Esophagus muscularis mucosa (tissue), 4 donors: ENCODE measurements around the gene PPP1R3C. TPM values are rescaled to one million over a fixed set of nuclear protein-coding genes. Genes with fewer than 3 reads are reported as not detected.

ENCODE experiments used
- DNase-seq: peaks from one replicate; pipeline ENCODE4 v3.0.0-alpha.2; 2017; ENCODE audit errors: extremely low spot score
- H3K27ac ChIP-seq, 4 donors: fragments of 200-600 bp; sonication (generic); replicated peaks in 1 of 4; 1 replicate in 3 of 4; 2 replicates in 1 of 4; pipeline ENCODE4 v1.5.1; 2016 to 2019; ENCODE audit warnings: mild to moderate bottlenecking in 1 of 4
- H3K27me3 ChIP-seq, 4 donors: fragments of 200-600 bp; sonication (generic); one replicate each; pipeline versions ENCODE4 v1.5.1 to v1.6.0; 2016 to 2019
- H3K36me3 ChIP-seq, 4 donors: fragments of 200-600 bp; sonication (generic); one replicate each; pipeline ENCODE4 v1.5.1; 2016 to 2019
- H3K4me1 ChIP-seq, 4 donors: fragments of 200-600 bp; sonication (generic); one replicate each; pipeline ENCODE4 v1.5.1; 2016 to 2019
- H3K4me3 ChIP-seq, 4 donors: fragments of 200-600 bp; sonication (generic); 1 replicate in 2 of 4; 2 replicates in 2 of 4; pipeline ENCODE4 v1.5.1; 2016 to 2019; ENCODE audit warnings: mild to moderate bottlenecking in 4 of 4, moderate library complexity in 1 of 4
- H3K9me3 ChIP-seq, 4 donors: fragments of 200-600 bp; sonication (generic); 1 replicate in 3 of 4; 2 replicates in 1 of 4; pipeline ENCODE4 v1.5.1; 2016 to 2019
- CTCF ChIP-seq, 3 experiments: fragments of 200-600 bp in 2 of 3; fragments of 450-650 bp in 1 of 3; sonication (generic) in 2 of 3; IDR thresholded peaks; one replicate each; pipeline ENCODE4 v1.5.1; 2017 to 2019; ENCODE audit warnings: antibody characterized with exemption in 3 of 3, mild to moderate bottlenecking in 2 of 3, moderate library complexity in 1 of 3
- EP300 ChIP-seq: sonication (generic); formaldehyde crosslinking; IDR thresholded peaks from one replicate; pipeline ENCODE4 v1.6.1; 2017; ENCODE audit warnings: antibody characterized with exemption
- POLR2A ChIP-seq: fragments of 450-650 bp; IDR thresholded peaks from one replicate; pipeline ENCODE4 v1.6.1; 2017; ENCODE audit warnings: antibody characterized with exemption, moderate library complexity, mild to moderate bottlenecking, low read depth
- POLR2AphosphoS5 ChIP-seq, 2 donors: sonication (generic); formaldehyde crosslinking; IDR thresholded peaks; one replicate each; pipeline ENCODE4 v1.6.1; 2017; ENCODE audit warnings: antibody characterized with exemption in 2 of 2
- WGBS: methylation state at CpG from one replicate; pipeline ENCODE4 v1.1.5; 2018; 5-methylcytosine and 5-hydroxymethylcytosine counted together
- intact Hi-C: fragments of 100-400 bp; cut with DNase I; formaldehyde crosslinking; loops from one replicate; pipeline ENCODE4 v1.15.1; 2023
- total RNA-seq, 4 donors: library from RNA; depleted of rRNA; stranded (reverse); fragments of >200 nt; gene quantifications; one replicate each; pipeline versions ENCODE4 v1.1.0 to v1.2.1, GENCODE V29; 2016

PPP1R3C gene
- total RNA-seq, 4 donors from 2014 or later: 46.7 to 111 (median 87.8) TPM

- peaks cover 4 to 26% (median 7%) of the 10 kb centered on the region in 4 donors for H3K36me3 ChIP-seq
- no peaks in the 10 kb centered on the region for H3K27me3 ChIP-seq
- no peak for DNase-seq
- H3K4me3 ChIP-seq: no peak overlapping the region
- peaks cover 0 to 12% (median 0%) of the 10 kb centered on the region in 4 donors for H3K9me3 ChIP-seq
- TF ChIP-seq EP300 (no peak), CTCF (IDR thresholded peaks at IDR 0.05) (no peak), POLR2A (no peak), POLR2AphosphoS5 (IDR thresholded peaks at IDR 0.05) (peak in 1 of 2 donors; percentile 20)
- H3K27ac ChIP-seq: peak overlapping the region in 1 of 4 donors; percentile 11
- 54% methylated on average over 1 of the region's 1 CpG for WGBS
- intact Hi-C loops: no loop called here
- peaks cover 0 to 4% (median 0%) of the 10 kb centered on the region in 4 donors for H3K4me1 ChIP-seq
These were observed 11.3 kb downstream of the PPP1R3C start for GRCh38 chr10:91621483-91622113.

DNA sequence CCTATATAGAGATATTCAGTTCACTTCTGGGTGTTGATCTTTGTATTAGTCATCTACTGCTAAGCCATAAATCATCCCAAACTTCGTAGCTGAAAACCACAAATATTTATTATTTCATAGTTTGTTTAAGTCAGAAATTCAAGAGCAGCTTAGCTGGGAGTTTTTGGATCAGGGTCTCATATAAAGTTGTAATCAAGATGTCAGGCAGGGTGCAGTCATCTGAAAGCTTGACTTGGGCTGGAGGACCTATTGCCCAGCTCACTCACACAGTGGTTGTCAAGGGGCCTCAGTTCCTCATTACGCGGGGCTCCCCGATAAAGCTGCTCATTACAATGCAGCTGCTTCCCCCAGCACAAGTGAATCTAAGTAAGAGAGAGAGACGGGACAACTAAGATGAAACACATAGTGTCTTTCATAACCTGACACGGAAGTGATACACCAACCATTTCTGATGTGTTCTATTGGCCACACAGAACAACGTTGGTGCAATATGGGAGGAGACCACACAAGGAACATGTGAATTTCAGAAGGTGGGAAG lies 15.7 kb downstream of the PPP1R3C start:
- DNase-seq: no peak
- TF ChIP-seq EP300 (no peak), POLR2AphosphoS5 (IDR thresholded peaks at IDR 0.05) (no peak), POLR2A (no peak), CTCF (IDR thresholded peaks at IDR 0.05) (no peak)
- WGBS: 78% methylated on average over 7 of the region's 7 CpGs
- intact Hi-C loops: no loop called here
- no peak overlapping the region for H3K27ac ChIP-seq
- no peak overlapping the region for H3K4me3 ChIP-seq
- H3K36me3 ChIP-seq: peaks cover 0 to 8% (median 0%) of the 10 kb centered on the region in 4 donors
- no peaks in the 10 kb centered on the region for H3K27me3 ChIP-seq
- peaks cover 12 to 20% (median 17%) of the 10 kb centered on the region in 4 donors for H3K4me1 ChIP-seq
- peaks cover 0 to 5% (median 0%) of the 10 kb centered on the region in 4 donors for H3K9me3 ChIP-seq

DNA sequence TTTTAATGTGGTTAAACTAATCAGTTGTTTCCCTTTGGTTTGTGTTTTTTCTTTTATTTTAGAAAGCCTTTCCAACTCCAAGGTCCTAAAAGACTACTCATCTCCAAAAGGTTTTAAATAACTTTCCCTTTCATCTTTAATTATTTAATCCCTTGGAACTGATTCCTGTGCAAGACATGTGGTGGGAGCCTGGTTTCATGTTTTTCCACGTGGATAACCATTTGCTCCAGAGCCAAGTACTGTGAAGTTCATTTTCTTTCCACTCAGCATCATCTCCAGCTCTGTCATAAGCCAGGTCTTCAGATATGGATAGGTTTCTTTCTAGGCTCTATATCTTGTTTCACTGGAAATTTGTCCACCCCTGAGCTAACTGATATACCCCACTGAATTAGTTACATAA lies 16.7 kb downstream of the PPP1R3C start:
- no peak for TF ChIP-seq POLR2AphosphoS5 (IDR thresholded peaks at IDR 0.05)
- no peak for TF ChIP-seq POLR2A
- no peak for TF ChIP-seq CTCF (IDR thresholded peaks at IDR 0.05)
- TF ChIP-seq EP300: no peak
- Histone ChIP-seq H3K4me1 (peaks cover 12 to 28% (median 25%) of the 10 kb centered on the region in 4 donors), H3K36me3 (peaks cover 0 to 8% (median 0%) of the 10 kb centered on the region in 4 donors), H3K9me3 (peaks cover 0 to 5% (median 0%) of the 10 kb centered on the region in 4 donors), H3K27me3 (no peaks in the 10 kb centered on the region), H3K4me3 (no peak overlapping the region), H3K27ac (no peak overlapping the region)
- no peak for DNase-seq
- WGBS: 46% methylated on average over 1 of the region's 1 CpG
- intact Hi-C loops: no loop called here

DNA sequence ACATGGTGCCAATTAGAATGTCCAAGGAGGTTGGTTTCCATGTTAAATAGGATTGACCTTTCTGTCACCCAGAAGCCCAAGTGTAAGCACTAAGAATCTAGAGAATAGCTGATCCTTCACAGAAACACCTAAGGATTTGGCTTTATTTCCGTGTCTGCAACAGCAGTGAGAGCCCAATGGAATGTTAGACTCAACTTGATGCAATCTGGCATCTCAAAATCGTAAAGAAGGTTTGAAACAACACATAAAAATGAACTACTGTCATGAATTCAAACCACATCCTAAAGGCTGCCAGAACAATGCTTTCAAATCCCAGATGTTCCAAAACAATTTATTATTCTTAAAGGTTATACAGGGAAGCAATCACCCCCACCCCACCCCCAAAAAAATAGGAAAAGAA lies 18.6 kb downstream of the PPP1R3C start:
- peak overlapping the region; percentile 67 to 75 (median 73) for H3K27ac ChIP-seq

More for the DNA sequence above, 18.6 kb downstream of the PPP1R3C start:
- WGBS: 21% methylated on average over 2 of the region's 2 CpGs
- intact Hi-C loops: no loop called here
- Histone ChIP-seq H3K36me3 (no peaks in the 10 kb centered on the region), H3K4me1 (peaks cover 27 to 47% (median 44%) of the 10 kb centered on the region in 4 donors), H3K27me3 (no peaks in the 10 kb centered on the region), H3K9me3 (no peaks in the 10 kb centered on the region), H3K4me3 (no peak overlapping the region)
- TF ChIP-seq POLR2AphosphoS5 (IDR thresholded peaks at IDR 0.05): no peak
- TF ChIP-seq CTCF (IDR thresholded peaks at IDR 0.05): no peak
- TF ChIP-seq EP300: no peak
- no peak for TF ChIP-seq POLR2A
- no peak for DNase-seq
